SU-DHL-6 (cell line): ENCODE results near the gene AGO1.

ENCODE experiments used
- H2AFZ ChIP-seq: fragments of 200-600 bp; sonication (generic); 2 replicates; pipeline ENCODE4 v1.6.1; 2014; ENCODE audit warnings: low read depth, mild to moderate bottlenecking, moderate library complexity, mixed read lengths, antibody characterized with exemption, low read length; ENCODE audit not compliant: severe bottlenecking
- H3F3A ChIP-seq: fragments of 200-600 bp; shearing (Covaris generic); 2 replicates; pipeline ENCODE4 v1.6.0; 2016; ENCODE audit warnings: antibody characterized with exemption, mild to moderate bottlenecking; ENCODE audit not compliant: insufficient read depth
- H3K27ac ChIP-seq: fragments of 200-600 bp; sonication (generic); 2 replicates; pipeline ENCODE4 v1.5.1; 2016; ENCODE audit warnings: low read depth, mild to moderate bottlenecking, low read length, moderate library complexity, mixed read lengths
- H3K27me3 ChIP-seq: fragments of 200-600 bp; sonication (generic), shearing (Covaris generic); 2 replicates; pipeline ENCODE4 v1.6.0; 2014; ENCODE audit warnings: mild to moderate bottlenecking, low read length
- H3K36me3 ChIP-seq: fragments of 200-600 bp; sonication (generic); 2 replicates; pipeline ENCODE4 v1.6.1; 2014; ENCODE audit warnings: mild to moderate bottlenecking, low read length, mixed read lengths
- H3K4me2 ChIP-seq: fragments of 300-600, 200-600 bp; shearing (Covaris generic), sonication (generic); 2 replicates; pipeline ENCODE4 v1.6.0; 2014; ENCODE audit warnings: low read length, low read depth, mild to moderate bottlenecking; ENCODE audit not compliant: poor library complexity, severe bottlenecking
- H3K4me3 ChIP-seq: fragments of 200-600 bp; sonication (generic); 2 replicates; pipeline ENCODE4 v1.5.1; 2014; ENCODE audit warnings: antibody characterized with exemption, low read length, mild to moderate bottlenecking, mixed read lengths; ENCODE audit not compliant: insufficient read depth, poor library complexity, severe bottlenecking
- H3K79me2 ChIP-seq: fragments of 200-600 bp; sonication (generic); 2 replicates; pipeline ENCODE4 v1.6.1; 2014; ENCODE audit warnings: mild to moderate bottlenecking, low read length, moderate library complexity; ENCODE audit not compliant: insufficient read depth
- H3K9ac ChIP-seq: fragments of 200-600 bp; sonication (generic); 2 replicates; pipeline ENCODE4 v1.7.0; 2014; ENCODE audit warnings: mild to moderate bottlenecking, low read length
- H3K9me2 ChIP-seq: fragments of 200-600 bp; sonication (generic); replicated peaks from 2 replicates; pipeline ENCODE4 v1.6.1; 2014; ENCODE audit warnings: low read length; ENCODE audit not compliant: insufficient read depth
- H3K9me3 ChIP-seq: fragments of 200-600 bp; sonication (generic); 2 replicates; pipeline ENCODE4 v1.6.1; 2014; ENCODE audit warnings: low read length, mixed read lengths; ENCODE audit not compliant: insufficient read depth
- H4K20me1 ChIP-seq: fragments of 200-600 bp; sonication (generic); 2 replicates; pipeline ENCODE4 v1.6.1; 2014; ENCODE audit warnings: low read depth, mild to moderate bottlenecking, antibody characterized with exemption, low read length, moderate library complexity, mixed read lengths
- CTCF ChIP-seq: fragments of 200-600 bp; sonication (generic); IDR thresholded peaks from one replicate; pipeline ENCODE4 v1.5.1; 2017; ENCODE audit warnings: antibody characterized with exemption, mild to moderate bottlenecking, low read length, moderate library complexity; ENCODE audit not compliant: insufficient read depth, poor library complexity, severe bottlenecking
- EZH2phosphoT487 ChIP-seq: fragments of 200-600 bp; sonication (generic), shearing (Covaris generic); conservative IDR thresholded peaks from 2 replicates; pipeline ENCODE4 v1.6.1; 2018; ENCODE audit warnings: mild to moderate bottlenecking, antibody characterized with exemption, low read length, moderate library complexity, mixed read lengths

AGO1 gene

GRCh38 chr1:35850051-35850450, 33.0 kb upstream of the AGO1 start:
- Histone ChIP-seq H3K36me3 (no peaks in the 10 kb centered on the region), H3K9me2 (no peaks in the 10 kb centered on the region), H3K4me2 (no peak overlapping the region), H3K79me2 (no peaks in the 10 kb centered on the region), H3K27ac (no peak overlapping the region), H4K20me1 (no peaks in the 10 kb centered on the region), H3F3A (no peaks in the 10 kb centered on the region), H3K27me3 (no peaks in the 10 kb centered on the region), H3K9ac (no peak overlapping the region), H2AFZ (no peak overlapping the region), H3K4me3 (no peak overlapping the region), H3K9me3 (no peaks in the 10 kb centered on the region)
- no peak for TF ChIP-seq CTCF
- TF ChIP-seq EZH2phosphoT487: no peak

GRCh38 chr1:35850716-35851115, 32.3 kb upstream of the AGO1 start:
- no peak overlapping the region for H2AFZ ChIP-seq

DNA sequence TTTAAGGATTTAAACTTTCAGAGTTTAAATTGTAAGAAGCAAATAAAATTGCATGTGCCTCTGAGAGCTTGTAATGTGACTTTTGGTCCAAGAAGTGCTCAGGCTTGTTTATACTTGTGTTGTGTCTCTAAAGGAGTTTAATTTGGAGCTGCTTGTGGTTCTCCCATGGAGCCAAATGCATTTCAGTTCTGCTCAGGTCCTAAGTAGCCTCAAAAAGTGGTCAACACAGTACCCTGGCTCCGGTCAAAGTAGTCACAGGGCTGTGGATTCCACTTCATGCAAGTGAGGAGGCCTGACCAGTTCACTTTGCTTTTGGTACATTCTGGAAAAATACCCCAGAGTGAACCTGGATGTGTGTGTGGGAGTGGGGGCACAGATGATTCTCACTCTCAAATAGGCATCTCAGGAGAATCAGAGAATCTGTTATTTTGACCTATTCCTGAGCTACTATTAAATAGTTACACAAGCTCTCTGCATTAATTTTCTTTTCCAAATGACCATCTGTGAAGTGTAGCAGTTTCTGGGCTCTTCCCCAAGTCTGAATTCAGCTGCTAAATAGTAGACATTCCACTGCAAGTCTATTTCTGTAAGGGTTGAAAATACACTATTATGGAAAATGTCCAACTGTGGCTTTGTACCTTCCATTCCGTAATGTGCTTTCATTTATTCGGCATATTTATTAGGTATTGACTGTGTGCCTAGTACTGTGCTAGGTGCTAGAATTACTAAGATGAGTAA, 31.7 kb upstream of the AGO1 start:
- Histone ChIP-seq H4K20me1 (no peaks in the 10 kb centered on the region), H2AFZ (no peak overlapping the region), H3K27ac (no peak overlapping the region), H3K36me3 (no peaks in the 10 kb centered on the region), H3K9ac (no peak overlapping the region), H3K79me2 (no peaks in the 10 kb centered on the region), H3K4me3 (no peak overlapping the region), H3K27me3 (no peaks in the 10 kb centered on the region), H3K9me3 (no peaks in the 10 kb centered on the region), H3K4me2 (no peak overlapping the region), H3K9me2 (no peaks in the 10 kb centered on the region), H3F3A (no peaks in the 10 kb centered on the region)
- TF ChIP-seq CTCF (no peak), EZH2phosphoT487 (no peak)

More at GRCh38 chr1:35850716-35851115, 32.3 kb upstream of the AGO1 start:
- Histone ChIP-seq H3K27me3 (no peaks in the 10 kb centered on the region), H3K79me2 (no peaks in the 10 kb centered on the region), H3K36me3 (no peaks in the 10 kb centered on the region), H4K20me1 (no peaks in the 10 kb centered on the region), H3K4me3 (no peak overlapping the region), H3F3A (no peaks in the 10 kb centered on the region), H3K9me3 (no peaks in the 10 kb centered on the region), H3K27ac (no peak overlapping the region), H3K9me2 (no peaks in the 10 kb centered on the region), H3K4me2 (no peak overlapping the region), H3K9ac (no peak overlapping the region)
- TF ChIP-seq EZH2phosphoT487 (no peak), CTCF (no peak)
